Activated B cell treated with CpG ODN at 0.5 μM for 24 hours (primary cell): Measurements from ENCODE around the gene ZNF439. TPM values are rescaled to one million over a fixed set of nuclear protein-coding genes. Genes with fewer than 3 reads are reported as not detected.
"Not testable (repeated sequence)": the region's sequence is repeated elsewhere in the genome, so short reads cannot be mapped to it uniquely, and the experiment has no call there.

ENCODE experiments used
- ATAC-seq: fragments of 200-7000 bp; cut with Tn5 transposase; one replicate; pipeline ENCODE4 v1.10.0; 2021; ENCODE audit warnings: low read depth, mild to moderate bottlenecking, moderate library complexity
- CTCF ChIA-PET: fragments of 350-600 bp; sonication (Branson Sonifier 250); formaldehyde crosslinking; loops from one replicate; lab custom pipeline; 2021; ENCODE audit warnings: antibody characterized with exemption; lab: Charles Lee
- POLR2A ChIA-PET: fragments of 350-600 bp; sonication (Branson Sonifier 250); formaldehyde crosslinking; loops from one replicate; lab custom pipeline; 2021; ENCODE audit warnings: antibody characterized with exemption; lab: Charles Lee
- DNase-seq: peaks from one replicate; pipeline ENCODE4 v3.0.0; 2022
- H3K27ac Mint-ChIP-seq: one replicate; pipeline ENCODE4 v1.8.0; 2020; ENCODE audit warnings: mixed read lengths
- H3K27me3 Mint-ChIP-seq: one replicate; pipeline ENCODE4 v1.8.0; 2021; ENCODE audit warnings: mixed read lengths
- H3K36me3 Mint-ChIP-seq: one replicate; pipeline ENCODE4 v1.8.0; 2021; ENCODE audit warnings: low read depth, mixed read lengths
- H3K4me1 Mint-ChIP-seq: one replicate; pipeline ENCODE4 v1.8.0; 2021; ENCODE audit warnings: mixed read lengths
- H3K4me3 Mint-ChIP-seq: one replicate; pipeline ENCODE4 v1.8.0; 2020; ENCODE audit warnings: mild to moderate bottlenecking, mixed read lengths
- H3K9me3 Mint-ChIP-seq: one replicate; pipeline ENCODE4 v1.8.0; 2020; ENCODE audit warnings: mixed read lengths
- intact Hi-C: fragments of 100-400 bp; cut with micrococcal nuclease; formaldehyde crosslinking; loops from one replicate; pipeline ENCODE4 v1.15.1; 2024
- total RNA-seq: library from RNA; stranded (reverse); gene quantifications from 2 replicates; pipeline ENCODE4 v1.2.3, GENCODE V29; 2022
- TF ChIP-seq, protein P1 (sequence below): fragments of 200-600 bp; IDR thresholded peaks from one replicate; pipeline ENCODE4 v1.8.0; 2022; ENCODE audit warnings: antibody characterized with exemption, mild to moderate bottlenecking

ZNF439 gene
- total RNA-seq, 1 donor from 2014 or later, result 22.8 TPM

DNA sequence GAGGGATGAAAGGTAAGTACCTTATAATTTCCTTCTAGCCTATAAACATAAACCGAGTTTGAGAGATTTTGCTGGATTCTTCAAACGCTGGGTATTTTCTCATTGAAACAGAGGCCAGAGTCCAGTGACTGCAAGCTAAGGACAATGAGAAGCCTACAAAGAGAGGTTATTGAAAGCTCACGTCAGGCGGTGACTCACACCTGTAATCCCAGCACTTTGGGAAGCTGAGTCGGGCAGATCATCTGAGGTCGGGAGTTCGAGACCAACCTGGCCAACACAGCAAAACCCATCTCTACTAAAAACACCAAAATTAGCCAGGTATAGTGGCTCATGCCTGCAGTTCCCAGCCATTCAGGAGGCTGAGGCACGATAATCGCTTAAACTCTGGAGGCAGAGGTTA is 24.1 kb downstream of the ZNF439 start:
- no peak overlapping the region for H3K4me3 Mint-ChIP-seq

GRCh38 chr19:11873762-11874161 is 25.2 kb downstream of the ZNF439 start:
- Mint-ChIP-seq H3K27ac (no peak overlapping the region), H3K9me3 (peaks cover 15% of the 10 kb centered on the region), H3K4me3 (no peak overlapping the region), H3K27me3 (no peaks in the 10 kb centered on the region), H3K4me1 (no peaks in the 10 kb centered on the region), H3K36me3 (peaks cover 17% of the 10 kb centered on the region)
- POLR2A ChIA-PET, result no interaction called here
- DNase-seq, result no peak
- ATAC-seq, result no peak
- intact Hi-C loops, result no loop called here
- CTCF ChIA-PET, result interaction anchor here (1.4 kb wide), 1 partner anchor 268 kb away, joined by 3 read pairs; no protein-coding TSS in a partner anchor
- TF ChIP-seq, protein P1, sequence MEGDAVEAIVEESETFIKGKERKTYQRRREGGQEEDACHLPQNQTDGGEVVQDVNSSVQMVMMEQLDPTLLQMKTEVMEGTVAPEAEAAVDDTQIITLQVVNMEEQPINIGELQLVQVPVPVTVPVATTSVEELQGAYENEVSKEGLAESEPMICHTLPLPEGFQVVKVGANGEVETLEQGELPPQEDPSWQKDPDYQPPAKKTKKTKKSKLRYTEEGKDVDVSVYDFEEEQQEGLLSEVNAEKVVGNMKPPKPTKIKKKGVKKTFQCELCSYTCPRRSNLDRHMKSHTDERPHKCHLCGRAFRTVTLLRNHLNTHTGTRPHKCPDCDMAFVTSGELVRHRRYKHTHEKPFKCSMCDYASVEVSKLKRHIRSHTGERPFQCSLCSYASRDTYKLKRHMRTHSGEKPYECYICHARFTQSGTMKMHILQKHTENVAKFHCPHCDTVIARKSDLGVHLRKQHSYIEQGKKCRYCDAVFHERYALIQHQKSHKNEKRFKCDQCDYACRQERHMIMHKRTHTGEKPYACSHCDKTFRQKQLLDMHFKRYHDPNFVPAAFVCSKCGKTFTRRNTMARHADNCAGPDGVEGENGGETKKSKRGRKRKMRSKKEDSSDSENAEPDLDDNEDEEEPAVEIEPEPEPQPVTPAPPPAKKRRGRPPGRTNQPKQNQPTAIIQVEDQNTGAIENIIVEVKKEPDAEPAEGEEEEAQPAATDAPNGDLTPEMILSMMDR, result no peak

More for the DNA sequence above, 24.1 kb downstream of the ZNF439 start:
- Mint-ChIP-seq H3K27me3 (no peaks in the 10 kb centered on the region), H3K9me3 (peaks cover 22% of the 10 kb centered on the region), H3K4me1 (no peaks in the 10 kb centered on the region), H3K27ac (no peak overlapping the region), H3K36me3 (peaks cover 29% of the 10 kb centered on the region)
- intact Hi-C loops, result no loop called here
- ChIA-PET CTCF (interaction anchor here (1.4 kb wide), 1 partner anchor 269 kb away, joined by 3 read pairs; no protein-coding TSS in a partner anchor), POLR2A (no interaction called here)
- ATAC-seq (no peak), DNase-seq (no peak)
- TF ChIP-seq, protein P1, result no peak

GRCh38 chr19:11879687-11880266 is 31.3 kb downstream of the ZNF439 start:
- ATAC-seq, result not testable (repeated sequence)

DNA sequence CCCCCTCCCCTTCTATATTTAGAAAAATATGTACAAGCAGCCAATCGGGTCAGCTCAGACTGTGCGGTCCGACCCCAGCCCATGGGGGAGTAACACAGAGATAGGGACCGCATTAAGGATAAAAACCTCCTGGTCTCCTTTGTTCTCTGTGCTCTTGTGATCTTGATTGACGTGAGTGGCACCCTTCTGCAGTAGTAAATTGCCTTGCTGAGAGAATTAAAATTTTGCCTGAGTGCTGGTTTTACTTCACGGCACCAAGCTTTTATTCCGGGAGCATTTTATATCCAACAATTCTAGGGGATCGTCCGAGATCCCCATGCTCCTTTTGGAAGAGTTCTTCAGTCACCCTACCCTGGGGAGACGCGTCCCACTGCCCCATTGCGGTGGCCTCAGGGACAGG is 32.1 kb downstream of the ZNF439 start:
- Mint-ChIP-seq H3K27ac (no peak overlapping the region), H3K36me3 (no peaks in the 10 kb centered on the region), H3K4me1 (peaks cover 2% of the 10 kb centered on the region), H3K9me3 (no peaks in the 10 kb centered on the region), H3K27me3 (no peaks in the 10 kb centered on the region), H3K4me3 (no peak overlapping the region)
- POLR2A ChIA-PET, result interaction anchor here (0.8 kb wide), 1 partner anchor 185 kb away, joined by 3 read pairs; no protein-coding TSS in a partner anchor
- TF ChIP-seq, protein P1, result no peak
- no peak for ATAC-seq
- DNase-seq, result no peak
- CTCF ChIA-PET, result interaction anchor here (0.5 to 3.2 kb wide), 7 partner anchors 43 to 263 kb away, joined by 3 to 9 read pairs (median 4); partner anchors contain the start of gene ZNF20
- intact Hi-C loops, result loop anchor here (5.0 kb wide), 1 partner anchor 83 kb away; the partner anchor contains the start of gene ZNF491

More at GRCh38 chr19:11879687-11880266, 31.3 kb downstream of the ZNF439 start:
- H3K4me1 Mint-ChIP-seq, H3K4me3 Mint-ChIP-seq, DNase-seq, H3K9me3 Mint-ChIP-seq, H3K36me3 Mint-ChIP-seq, H3K27ac Mint-ChIP-seq, POLR2A ChIA-PET, H3K27me3 Mint-ChIP-seq: not testable (repeated sequence)
- intact Hi-C loops, result loop anchor here (5.0 kb wide), 1 partner anchor 82 kb away; the partner anchor contains the start of gene ZNF491
- CTCF ChIA-PET, result interaction anchor here (0.5 to 3.2 kb wide), 5 partner anchors 44 to 264 kb away, joined by 3 to 9 read pairs (median 3); partner anchors contain the start of gene ZNF20

DNA sequence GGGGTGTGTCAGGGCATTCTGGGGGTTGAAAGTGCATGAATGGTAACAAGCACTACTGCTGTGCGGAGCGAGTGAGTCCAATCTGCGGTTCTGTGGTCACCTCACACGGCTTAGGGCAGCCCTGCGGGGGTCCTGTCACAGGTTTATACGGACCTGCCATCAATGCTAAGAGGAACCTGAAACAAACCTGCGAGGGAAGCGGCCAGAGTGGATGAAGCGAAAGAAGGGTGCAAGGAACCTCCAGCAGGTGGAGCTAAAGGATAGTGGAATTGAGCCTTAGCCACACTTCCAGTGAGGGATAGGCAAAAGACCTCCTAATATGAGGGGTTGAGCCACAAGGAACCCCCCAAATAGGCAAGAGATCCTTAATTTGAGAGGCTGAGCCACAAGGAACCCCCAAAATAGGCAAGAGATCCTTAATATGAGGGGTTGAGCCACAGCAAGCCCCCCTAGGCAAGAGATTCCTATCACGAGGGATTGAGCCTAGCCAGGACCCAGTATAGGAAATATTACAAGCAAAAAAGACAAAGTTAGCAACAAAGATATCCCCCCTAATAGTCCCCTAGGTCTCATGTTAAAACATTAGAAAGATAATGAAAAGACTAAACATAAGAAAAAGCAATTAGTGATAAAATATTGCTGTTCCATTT is 32.8 kb downstream of the ZNF439 start:
- intact Hi-C loops, result loop anchor here (1.0 to 5.0 kb wide), 4 partner anchors 42 to 260 kb away; partner anchors contain the start of gene ZNF491
- DNase-seq (peak; percentile 27), ATAC-seq (peak; percentile 82)
- Mint-ChIP-seq H3K27ac (no peak overlapping the region), H3K9me3 (peaks cover 2% of the 10 kb centered on the region), H3K36me3 (no peaks in the 10 kb centered on the region), H3K27me3 (no peaks in the 10 kb centered on the region), H3K4me1 (peaks cover 2% of the 10 kb centered on the region), H3K4me3 (no peak overlapping the region)
- ChIA-PET CTCF (interaction anchor here (1.0 to 3.2 kb wide), 5 partner anchors 42 to 260 kb away, joined by 3 to 9 read pairs (median 4); partner anchors contain the start of gene ZNF20), POLR2A (interaction anchor here (0.8 kb wide), 1 partner anchor 184 kb away, joined by 3 read pairs; no protein-coding TSS in a partner anchor)
- TF ChIP-seq, protein P1, result no peak
